ENCODE measurements around the gene MAZ. TPM values are rescaled to one million over a fixed set of nuclear protein-coding genes. Genes with fewer than 3 reads are reported as not detected.

The MAZ gene
- total and polyA plus RNA-seq, 2 of the 8 experiments (the other 6 are each of a cell fraction or from before 2014, with no cell fraction given), result 219 to 380 TPM

GRCh38 chr16:29790183-29790948 lies 16.0 kb upstream of the MAZ start, which contains the start of gene KIF22 (continued):
- TF ChIP-seq EP300 (IDR thresholded peaks at IDR 0.05; ENCODE audit: borderline replicate concordance in 1 of 2, low read depth in 2 of 2, low read length in 2 of 2), result peak in 1 of 2 experiments; percentile 79; a peak in 1 of 3 replicates
- peak; percentile 94 for TF ChIP-seq YY1 (IDR thresholded peaks at IDR 0.05; ENCODE audit: low read depth, low read length)
- peak; percentile 92 for TF ChIP-seq SP4 (IDR thresholded peaks at IDR 0.05; ENCODE audit: low read length)
- peak; percentile 76 for TF ChIP-seq CREB1 (IDR thresholded peaks at IDR 0.05)
- TF ChIP-seq TAF7 (optimal IDR thresholded peaks at IDR 0.05; ENCODE audit: borderline replicate concordance, low read depth, low read length), result peak; percentile 71
- TF ChIP-seq JUN (IDR thresholded peaks at IDR 0.05; ENCODE audit: low read depth, low read length), result no peak
- TF ChIP-seq SP2 (IDR thresholded peaks at IDR 0.05; ENCODE audit: low read length), result peak; percentile 16; the same call in 1 of the 2 replicates
- TF ChIP-seq ASH2L (IDR thresholded peaks at IDR 0.05; ENCODE audit: low read length), result peak; percentile 89
- TF ChIP-seq CBX8 (IDR thresholded peaks at IDR 0.05; ENCODE audit: borderline replicate concordance, low read depth, low read length), result no peak
- peak; percentile 38 to 67; a peak in 1 of 4 replicates for TF ChIP-seq SIN3A (conservative IDR thresholded peaks at IDR 0.05 in 1 of 2, IDR thresholded peaks at IDR 0.05 in 1 of 2; ENCODE audit: low read depth in 1 of 2, low read length in 2 of 2)
- TF ChIP-seq RBBP5 (IDR thresholded peaks at IDR 0.05; ENCODE audit: borderline replicate concordance, low read depth, low read length), result no peak
- TF ChIP-seq JUND (IDR thresholded peaks at IDR 0.05; ENCODE audit: low read length), result no peak

All from H1 (cell line).